ENCODE measurements around the gene MINDY4. TPM values are rescaled to one million over a fixed set of nuclear protein-coding genes. Genes with fewer than 3 reads are reported as not detected.

MINDY4 gene
- total and polyA plus RNA-seq, 2 of the 13 experiments (the other 11 are each of a cell fraction or from before 2014, with no cell fraction given), result not detected

DNA sequence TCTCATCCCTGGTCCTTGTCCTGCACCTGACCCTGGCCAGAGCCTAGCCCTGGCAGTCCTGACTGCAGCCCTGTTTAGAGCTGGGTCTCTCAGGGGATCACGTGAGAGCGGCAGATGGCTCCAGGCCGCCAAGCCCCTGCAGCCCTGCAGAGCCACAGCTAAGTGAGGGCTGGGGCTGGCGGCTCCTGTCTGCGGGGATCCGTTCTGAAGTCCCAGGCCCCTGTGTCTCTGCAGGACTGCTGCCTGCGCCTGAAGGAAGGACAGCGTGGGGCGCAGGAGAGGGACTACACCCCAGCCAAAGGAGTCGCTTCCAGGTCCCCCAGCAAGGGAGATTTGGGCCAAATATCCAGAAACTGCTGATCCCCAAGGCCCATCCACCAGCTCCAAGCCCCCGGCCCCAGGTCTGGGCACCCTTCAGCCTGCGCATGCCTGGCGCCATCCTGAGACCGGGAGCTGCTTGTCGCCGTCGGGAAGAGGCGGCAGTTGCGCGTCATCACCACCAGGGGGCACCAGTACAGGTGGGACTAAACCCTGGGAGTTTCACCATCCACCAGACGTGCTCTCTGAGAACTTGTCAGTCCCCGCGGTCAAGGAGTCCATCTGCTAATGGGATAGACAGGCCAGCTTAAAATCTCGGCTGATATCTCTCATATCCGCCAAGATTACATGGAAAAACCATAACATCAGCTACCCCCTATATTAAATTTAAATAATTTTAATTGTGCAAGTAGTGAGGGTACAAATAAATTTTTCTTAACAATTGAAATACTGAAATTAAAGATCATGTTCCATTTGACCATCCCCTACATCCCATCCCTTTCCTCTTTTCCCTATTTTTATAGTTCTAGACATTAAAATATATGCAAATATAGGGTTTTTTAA, 167.5 kb downstream of the MINDY4 start (continued):
- TF ChIP-seq FOXC1 (CRISPR knock-in tag; IDR thresholded peaks at IDR 0.05; ENCODE audit: borderline replicate concordance) (no peak), NBN (conservative IDR thresholded peaks at IDR 0.05) (no peak), MTA3 (CRISPR knock-in tag; IDR thresholded peaks at IDR 0.05) (no peak), NKX3-1 (CRISPR knock-in tag; IDR thresholded peaks at IDR 0.05) (no peak), RFX1 (IDR thresholded peaks at IDR 0.05) (no peak), ZNF367 (CRISPR knock-in tag; IDR thresholded peaks at IDR 0.05; ENCODE audit: borderline replicate concordance) (no peak), ZNF33B (CRISPR knock-in tag; IDR thresholded peaks at IDR 0.05) (no peak), FOSL2 (CRISPR knock-in tag; IDR thresholded peaks at IDR 0.05) (0 out of 2 replicates have a peak, but pooled peaks have one; percentile 28), SP1 (IDR thresholded peaks at IDR 0.05) (no peak), SP1 (CRISPR knock-in tag; IDR thresholded peaks at IDR 0.05) (no peak), CREM (IDR thresholded peaks at IDR 0.05) (peak; percentile 36; the same call in 1 of the 2 replicates), CREM (CRISPR knock-in tag; IDR thresholded peaks at IDR 0.05) (peak; percentile 22; the same call in 1 of the 2 replicates), ZKSCAN8 (CRISPR knock-in tag; IDR thresholded peaks at IDR 0.05; ENCODE audit: borderline replicate concordance) (no peak), ZNF703 (CRISPR knock-in tag; IDR thresholded peaks at IDR 0.05; ENCODE audit: borderline replicate concordance) (no peak), KAT8 (CRISPR knock-in tag; IDR thresholded peaks at IDR 0.05) (no peak), CEBPB (IDR thresholded peaks at IDR 0.05; ENCODE audit: borderline replicate concordance, low read depth, low read length) (peak; percentile 28; the same call in 1 of the 2 replicates), SYNCRIP (IDR thresholded peaks at IDR 0.05; ENCODE audit: insufficient read depth, low read depth, low read length) (no peak), HMGA1 (CRISPR knock-in tag; conservative IDR thresholded peaks at IDR 0.05) (no peak), ZNF3 (CRISPR knock-in tag; IDR thresholded peaks at IDR 0.05) (0 out of 2 replicates have a peak, but pooled peaks have one; percentile 43), ZNF451 (CRISPR knock-in tag; IDR thresholded peaks at IDR 0.05) (no peak), ZNF264 (CRISPR knock-in tag; IDR thresholded peaks at IDR 0.05) (no peak), MXI1 (IDR thresholded peaks at IDR 0.05; ENCODE audit: borderline replicate concordance, low read depth, low read length) (no peak), XRCC5 (optimal IDR thresholded peaks at IDR 0.05; ENCODE audit: low read length) (peak; percentile 63)
- TF ChIP-seq, protein P1, sequence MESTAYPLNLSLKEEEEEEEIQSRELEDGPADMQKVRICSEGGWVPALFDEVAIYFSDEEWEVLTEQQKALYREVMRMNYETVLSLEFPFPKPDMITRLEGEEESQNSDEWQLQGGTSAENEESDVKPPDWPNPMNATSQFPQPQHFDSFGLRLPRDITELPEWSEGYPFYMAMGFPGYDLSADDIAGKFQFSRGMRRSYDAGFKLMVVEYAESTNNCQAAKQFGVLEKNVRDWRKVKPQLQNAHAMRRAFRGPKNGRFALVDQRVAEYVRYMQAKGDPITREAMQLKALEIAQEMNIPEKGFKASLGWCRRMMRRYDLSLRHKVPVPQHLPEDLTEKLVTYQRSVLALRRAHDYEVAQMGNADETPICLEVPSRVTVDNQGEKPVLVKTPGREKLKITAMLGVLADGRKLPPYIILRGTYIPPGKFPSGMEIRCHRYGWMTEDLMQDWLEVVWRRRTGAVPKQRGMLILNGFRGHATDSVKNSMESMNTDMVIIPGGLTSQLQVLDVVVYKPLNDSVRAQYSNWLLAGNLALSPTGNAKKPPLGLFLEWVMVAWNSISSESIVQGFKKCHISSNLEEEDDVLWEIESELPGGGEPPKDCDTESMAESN (CRISPR knock-in tag; conservative IDR thresholded peaks at IDR 0.05), result 0 out of 2 replicates have a peak, but pooled peaks have one; percentile 34
- TF ChIP-seq, protein P2, sequence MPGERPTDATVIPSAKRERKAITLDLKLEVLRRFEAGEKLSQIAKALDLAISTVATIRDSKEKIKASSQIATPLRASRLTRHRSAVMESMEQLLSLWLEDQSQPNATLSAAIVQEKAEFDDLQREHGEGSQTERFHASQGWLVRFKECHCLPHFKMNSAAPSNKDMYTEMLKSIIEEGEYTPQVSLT (CRISPR knock-in tag; IDR thresholded peaks at IDR 0.05; ENCODE audit: borderline replicate concordance, low read depth), result no peak
- TF ChIP-seq, protein P3, sequence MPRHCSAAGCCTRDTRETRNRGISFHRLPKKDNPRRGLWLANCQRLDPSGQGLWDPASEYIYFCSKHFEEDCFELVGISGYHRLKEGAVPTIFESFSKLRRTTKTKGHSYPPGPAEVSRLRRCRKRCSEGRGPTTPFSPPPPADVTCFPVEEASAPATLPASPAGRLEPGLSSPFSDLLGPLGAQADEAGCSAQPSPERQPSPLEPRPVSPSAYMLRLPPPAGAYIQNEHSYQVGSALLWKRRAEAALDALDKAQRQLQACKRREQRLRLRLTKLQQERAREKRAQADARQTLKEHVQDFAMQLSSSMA (CRISPR knock-in tag; IDR thresholded peaks at IDR 0.05), result no peak
- TF ChIP-seq, protein P4, sequence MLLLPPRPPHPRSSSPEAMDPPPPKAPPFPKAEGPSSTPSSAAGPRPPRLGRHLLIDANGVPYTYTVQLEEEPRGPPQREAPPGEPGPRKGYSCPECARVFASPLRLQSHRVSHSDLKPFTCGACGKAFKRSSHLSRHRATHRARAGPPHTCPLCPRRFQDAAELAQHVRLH (CRISPR knock-in tag; IDR thresholded peaks at IDR 0.05; ENCODE audit: borderline replicate concordance, low read depth), result no peak
- TF ChIP-seq, protein P5, sequence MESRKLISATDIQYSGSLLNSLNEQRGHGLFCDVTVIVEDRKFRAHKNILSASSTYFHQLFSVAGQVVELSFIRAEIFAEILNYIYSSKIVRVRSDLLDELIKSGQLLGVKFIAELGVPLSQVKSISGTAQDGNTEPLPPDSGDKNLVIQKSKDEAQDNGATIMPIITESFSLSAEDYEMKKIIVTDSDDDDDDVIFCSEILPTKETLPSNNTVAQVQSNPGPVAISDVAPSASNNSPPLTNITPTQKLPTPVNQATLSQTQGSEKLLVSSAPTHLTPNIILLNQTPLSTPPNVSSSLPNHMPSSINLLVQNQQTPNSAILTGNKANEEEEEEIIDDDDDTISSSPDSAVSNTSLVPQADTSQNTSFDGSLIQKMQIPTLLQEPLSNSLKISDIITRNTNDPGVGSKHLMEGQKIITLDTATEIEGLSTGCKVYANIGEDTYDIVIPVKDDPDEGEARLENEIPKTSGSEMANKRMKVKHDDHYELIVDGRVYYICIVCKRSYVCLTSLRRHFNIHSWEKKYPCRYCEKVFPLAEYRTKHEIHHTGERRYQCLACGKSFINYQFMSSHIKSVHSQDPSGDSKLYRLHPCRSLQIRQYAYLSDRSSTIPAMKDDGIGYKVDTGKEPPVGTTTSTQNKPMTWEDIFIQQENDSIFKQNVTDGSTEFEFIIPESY (CRISPR knock-in tag; IDR thresholded peaks at IDR 0.05), result no peak

Data from HepG2 (cell line).